Calu3 (cell line): ENCODE data around the gene PI4KA. TPM values are rescaled to one million over a fixed set of nuclear protein-coding genes. Genes with fewer than 3 reads are reported as not detected.
"Not testable (repeated sequence)": the region's sequence is repeated elsewhere in the genome, so short reads cannot be mapped to it uniquely, and the experiment has no call there.

Experiments used
- BruUV-seq: library from RNA; stranded (reverse); fragments of 400-500 nt; replicated peaks from 2 replicates; lab custom pipeline; 2021; lab: Mats Ljungman, UMichigan
- CTCF ChIA-PET: fragments of 300-600 bp; sonication (Branson Sonifier 250); formaldehyde crosslinking; loops from one replicate; lab custom pipeline; 2022; ENCODE audit warnings: antibody characterized with exemption; lab: Charles Lee
- DNase-seq: peaks from one replicate; pipeline ENCODE4 v3.0.0; 2022
- H3K27ac Mint-ChIP-seq: one replicate; pipeline ENCODE4 v1.8.0; 2022; ENCODE audit warnings: mixed read lengths; ENCODE audit not compliant: unreplicated experiment
- H3K27me3 Mint-ChIP-seq: one replicate; pipeline ENCODE4 v1.8.0; 2022; ENCODE audit warnings: mixed read lengths; ENCODE audit not compliant: unreplicated experiment
- H3K36me3 Mint-ChIP-seq: one replicate; pipeline ENCODE4 v1.8.0; 2022; ENCODE audit warnings: mild to moderate bottlenecking, moderate library complexity, mixed read lengths; ENCODE audit not compliant: insufficient read depth, unreplicated experiment
- H3K4me1 Mint-ChIP-seq: one replicate; pipeline ENCODE4 v1.8.0; 2022; ENCODE audit warnings: mild to moderate bottlenecking, low read depth, mixed read lengths; ENCODE audit not compliant: unreplicated experiment
- H3K4me3 Mint-ChIP-seq: one replicate; pipeline ENCODE4 v1.8.0; 2022; ENCODE audit warnings: mild to moderate bottlenecking, low read depth, moderate library complexity, mixed read lengths; ENCODE audit not compliant: unreplicated experiment
- H3K9me3 Mint-ChIP-seq: one replicate; pipeline ENCODE4 v1.8.0; 2022; ENCODE audit warnings: low read depth, mixed read lengths; ENCODE audit not compliant: unreplicated experiment
- CTCF ChIP-seq: fragments of 200-600 bp; IDR thresholded peaks from one replicate; pipeline ENCODE4 v1.8.0; 2022; ENCODE audit warnings: antibody characterized with exemption; ENCODE audit not compliant: unreplicated experiment
- intact Hi-C: fragments of 100-400 bp; cut with micrococcal nuclease; formaldehyde crosslinking; loops from one replicate; pipeline ENCODE4 v1.10.0; 2022; ENCODE audit not compliant: unreplicated experiment
- total RNA-seq: library from RNA; stranded (reverse); gene quantifications from 2 replicates; pipeline ENCODE4 v1.2.3, GENCODE V29; 2022

The PI4KA gene
- total RNA-seq, 1 experiment from 2014 or later: 77.9 TPM

GRCh38 chr22:20668226-20668625, 190.4 kb downstream of the PI4KA start:
- intact Hi-C loops, H3K4me1 Mint-ChIP-seq, H3K27ac Mint-ChIP-seq, H3K4me3 Mint-ChIP-seq, H3K36me3 Mint-ChIP-seq, BruUV-seq, DNase-seq, CTCF ChIA-PET, H3K9me3 Mint-ChIP-seq: not testable (repeated sequence)
- H3K27me3 Mint-ChIP-seq: peaks cover 15% of the 10 kb centered on the region

GRCh38 chr22:20667548-20667947, 191.1 kb downstream of the PI4KA start:
- H3K27me3 Mint-ChIP-seq: peaks cover 18% of the 10 kb centered on the region
- intact Hi-C loops, CTCF ChIA-PET, H3K4me1 Mint-ChIP-seq, H3K36me3 Mint-ChIP-seq, BruUV-seq, H3K4me3 Mint-ChIP-seq, DNase-seq, H3K9me3 Mint-ChIP-seq, H3K27ac Mint-ChIP-seq: not testable (repeated sequence)

- no peak for DNase-seq
- CTCF ChIA-PET: no interaction called here
- TF ChIP-seq CTCF: no peak
- Mint-ChIP-seq H3K9me3 (no peaks in the 10 kb centered on the region), H3K27me3 (peaks cover 26% of the 10 kb centered on the region), H3K36me3 (no peaks in the 10 kb centered on the region), H3K27ac (no peak overlapping the region), H3K4me1 (no peaks in the 10 kb centered on the region), H3K4me3 (no peak overlapping the region)
- BruUV-seq: no TSS peak
- intact Hi-C loops: no loop called here
Observed at GRCh38 chr22:20666560-20666959, 192.1 kb downstream of the PI4KA start.

- no TSS peak for BruUV-seq
- no peaks in the 10 kb centered on the region for H3K4me1 Mint-ChIP-seq
Observed at GRCh38 chr22:20664594-20664959, 194.0 kb downstream of the PI4KA start.

GRCh38 chr22:20663941-20664593, 194.5 kb downstream of the PI4KA start:
- intact Hi-C loops: no loop called here
- no TSS peak for BruUV-seq
- H3K27ac Mint-ChIP-seq: no peak overlapping the region
- no peaks in the 10 kb centered on the region for H3K4me1 Mint-ChIP-seq
- CTCF ChIA-PET: no interaction called here
- no peak for TF ChIP-seq CTCF
- H3K36me3 Mint-ChIP-seq: no peaks in the 10 kb centered on the region
- no peak overlapping the region for H3K4me3 Mint-ChIP-seq
- H3K9me3 Mint-ChIP-seq: no peaks in the 10 kb centered on the region
- peaks cover 50% of the 10 kb centered on the region for H3K27me3 Mint-ChIP-seq
- no peak for DNase-seq

More at GRCh38 chr22:20664594-20664959, 194.0 kb downstream of the PI4KA start:
- intact Hi-C loops: no loop called here
- no peaks in the 10 kb centered on the region for H3K9me3 Mint-ChIP-seq
- CTCF ChIA-PET: no interaction called here
- peaks cover 45% of the 10 kb centered on the region for H3K27me3 Mint-ChIP-seq
- no peak overlapping the region for H3K4me3 Mint-ChIP-seq
- DNase-seq: no peak
- TF ChIP-seq CTCF: no peak
- H3K36me3 Mint-ChIP-seq: no peaks in the 10 kb centered on the region
- H3K27ac Mint-ChIP-seq: no peak overlapping the region
